Natural killer cell (primary cell): Measurements from ENCODE around the gene TYSND1. TPM values are rescaled to one million over a fixed set of nuclear protein-coding genes. Genes with fewer than 3 reads are reported as not detected.
A peak's percentile ranks its signal among the peaks of the same experiment; 100 is the strongest.

ENCODE experiments used
- ATAC-seq, 3 donors: fragments of 150-1000 bp in 2 of 3; fragments of 200-7000 bp in 1 of 3; cut with Tn5 transposase; 1 replicate in 1 of 3; 2 replicates in 2 of 3; pipeline ENCODE4 v1.10.0; 2021; ENCODE audit warnings: mild to moderate bottlenecking in 2 of 3, moderate library complexity in 2 of 3
- DNase-seq, 2 donors: peaks; one replicate each; pipeline versions ENCODE4 v3.0.0 to v3.0.0-alpha.2; 2013 to 2021; ENCODE audit warnings: mixed read lengths in 1 of 2
- H3K27ac ChIP-seq: one replicate; pipeline ENCODE4 v1.5.1; 2013; ENCODE audit warnings: mild to moderate bottlenecking, low read length
- H3K27me3 ChIP-seq: one replicate; pipeline ENCODE4 v1.6.1; 2013; ENCODE audit warnings: low read length; ENCODE audit not compliant: control insufficient read depth, insufficient read depth
- H3K36me3 ChIP-seq: one replicate; pipeline ENCODE4 v1.6.1; 2013; ENCODE audit warnings: low read length; ENCODE audit not compliant: control insufficient read depth, insufficient read depth
- H3K4me1 ChIP-seq: one replicate; pipeline ENCODE4 v1.6.1; 2013; ENCODE audit warnings: low read length; ENCODE audit not compliant: control insufficient read depth, insufficient read depth
- H3K4me3 ChIP-seq: one replicate; pipeline ENCODE4 v1.5.1; 2013; ENCODE audit warnings: low read length
- H3K9me3 ChIP-seq: one replicate; pipeline ENCODE4 v1.6.1; 2013; ENCODE audit warnings: low read length; ENCODE audit not compliant: control insufficient read depth, insufficient read depth
- H3K27ac Mint-ChIP-seq, 2 donors: one replicate each; pipeline ENCODE4 v1.8.0; 2022; ENCODE audit warnings: mild to moderate bottlenecking in 2 of 2, mixed read lengths in 2 of 2, moderate library complexity in 1 of 2
- H3K27me3 Mint-ChIP-seq, 2 donors: one replicate each; pipeline ENCODE4 v1.8.0; 2022; ENCODE audit warnings: low read depth in 2 of 2, mixed read lengths in 2 of 2
- H3K36me3 Mint-ChIP-seq: one replicate; pipeline ENCODE4 v1.8.0; 2022; ENCODE audit warnings: mixed read lengths
- H3K4me1 Mint-ChIP-seq, 2 donors: one replicate each; pipeline ENCODE4 v1.8.0; 2022; ENCODE audit warnings: mixed read lengths in 2 of 2
- H3K4me3 Mint-ChIP-seq: one replicate; pipeline ENCODE4 v1.8.0; 2022; ENCODE audit warnings: mild to moderate bottlenecking, moderate library complexity, mixed read lengths
- H3K9me3 Mint-ChIP-seq, 2 donors: one replicate each; pipeline ENCODE4 v1.8.0; 2022; ENCODE audit warnings: mixed read lengths in 2 of 2
- WGBS: methylation state at CpG from one replicate; pipeline ENCODE4 v1.1.7; 2013; ENCODE audit warnings: missing lambda C conversion rate; ENCODE audit not compliant: insufficient coverage; 5-methylcytosine and 5-hydroxymethylcytosine counted together
- intact Hi-C: fragments of 100-400 bp; cut with micrococcal nuclease; formaldehyde crosslinking; loops from one replicate; pipeline ENCODE4 v1.14.2; 2022
- total RNA-seq, 4 donors: library from RNA; stranded (reverse); fragments of 120-200 nt in 1 of 4; gene quantifications; one replicate each; pipeline versions ENCODE4 v1.2.3 to v1.2.4, GENCODE V29; 2013 to 2022
- TF ChIP-seq, protein P1 (sequence below): fragments of 200-600 bp; IDR thresholded peaks from one replicate; pipeline ENCODE4 v1.8.0; 2022; ENCODE audit warnings: antibody characterized with exemption

The TYSND1 gene
- total RNA-seq, 3 donors from 2014 or later (not counting 1 experiment from before 2014, with no cell fraction given) = 12.0 to 17.9 (median 12.4) TPM

DNA sequence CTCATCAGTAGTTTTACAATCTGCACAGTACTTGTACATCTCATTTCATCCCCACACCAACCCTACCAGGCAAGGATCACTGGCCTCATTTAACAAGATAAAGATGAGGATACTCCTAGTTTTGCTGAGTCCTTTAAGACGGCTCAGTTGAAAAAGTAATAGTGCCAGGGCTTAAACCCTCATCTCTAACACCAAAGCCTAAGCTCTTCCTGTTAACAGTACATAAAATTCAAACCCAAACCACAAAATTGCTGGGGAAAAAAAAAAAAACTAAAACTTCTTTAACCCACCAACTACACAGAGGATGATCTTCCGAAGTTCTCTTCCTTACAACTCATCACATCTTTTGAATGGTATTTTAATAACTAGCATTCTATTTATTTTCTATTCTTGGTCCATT, 22.5 kb upstream of the TYSND1 start:
- peaks cover 14% of the 10 kb centered on the region for H3K36me3 ChIP-seq
- Mint-ChIP-seq H3K27me3 (no peaks in the 10 kb centered on the region), H3K9me3 (no peaks in the 10 kb centered on the region), H3K4me3 (peak overlapping the region; percentile 99), H3K4me1 (peaks cover 52 to 53% of the 10 kb centered on the region in 2 donors), H3K36me3 (no peaks in the 10 kb centered on the region), H3K27ac (peak overlapping the region; percentile 97 to 98)
- peak; percentile 10 to 23 (median 16) for ATAC-seq
- intact Hi-C loops = loop anchor here (10.0 kb wide), 1 partner anchor 446 kb away; no protein-coding TSS in a partner anchor
- TF ChIP-seq, protein P1, sequence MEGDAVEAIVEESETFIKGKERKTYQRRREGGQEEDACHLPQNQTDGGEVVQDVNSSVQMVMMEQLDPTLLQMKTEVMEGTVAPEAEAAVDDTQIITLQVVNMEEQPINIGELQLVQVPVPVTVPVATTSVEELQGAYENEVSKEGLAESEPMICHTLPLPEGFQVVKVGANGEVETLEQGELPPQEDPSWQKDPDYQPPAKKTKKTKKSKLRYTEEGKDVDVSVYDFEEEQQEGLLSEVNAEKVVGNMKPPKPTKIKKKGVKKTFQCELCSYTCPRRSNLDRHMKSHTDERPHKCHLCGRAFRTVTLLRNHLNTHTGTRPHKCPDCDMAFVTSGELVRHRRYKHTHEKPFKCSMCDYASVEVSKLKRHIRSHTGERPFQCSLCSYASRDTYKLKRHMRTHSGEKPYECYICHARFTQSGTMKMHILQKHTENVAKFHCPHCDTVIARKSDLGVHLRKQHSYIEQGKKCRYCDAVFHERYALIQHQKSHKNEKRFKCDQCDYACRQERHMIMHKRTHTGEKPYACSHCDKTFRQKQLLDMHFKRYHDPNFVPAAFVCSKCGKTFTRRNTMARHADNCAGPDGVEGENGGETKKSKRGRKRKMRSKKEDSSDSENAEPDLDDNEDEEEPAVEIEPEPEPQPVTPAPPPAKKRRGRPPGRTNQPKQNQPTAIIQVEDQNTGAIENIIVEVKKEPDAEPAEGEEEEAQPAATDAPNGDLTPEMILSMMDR = no peak
- peak overlapping the region; percentile 86 for H3K4me3 ChIP-seq
- peaks cover 48% of the 10 kb centered on the region for H3K4me1 ChIP-seq
- peak in 1 of 2 donors; percentile 56 for DNase-seq
- H3K27ac ChIP-seq = peak overlapping the region; percentile 92
- no peaks in the 10 kb centered on the region for H3K27me3 ChIP-seq
- WGBS = 0% methylated on average over 1 of the region's 2 CpGs
- H3K9me3 ChIP-seq = no peaks in the 10 kb centered on the region

DNA sequence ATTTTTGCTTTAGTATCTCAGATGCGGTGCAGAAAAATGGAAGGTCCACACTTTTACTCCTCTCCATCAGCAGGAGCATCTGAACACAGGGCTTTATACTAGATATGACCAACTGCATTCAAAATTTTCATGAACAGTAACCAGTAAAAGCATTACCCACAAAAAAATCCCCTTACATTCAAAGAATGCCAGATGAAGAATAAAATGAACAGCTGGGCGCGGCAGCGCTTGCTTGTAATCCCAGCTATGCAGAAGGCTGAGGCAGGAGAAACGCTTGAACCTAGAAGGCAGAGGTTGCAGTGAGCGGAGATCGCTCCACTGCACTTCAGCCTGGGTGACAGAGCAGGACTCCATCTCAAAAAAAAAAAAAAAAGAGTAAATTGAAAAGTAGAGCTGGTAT, 20.7 kb upstream of the TYSND1 start:
- intact Hi-C loops = loop anchor here (10.0 kb wide), 1 partner anchor 448 kb away; no protein-coding TSS in a partner anchor
- Histone ChIP-seq H3K27ac (no peak overlapping the region), H3K27me3 (no peaks in the 10 kb centered on the region), H3K4me3 (no peak overlapping the region), H3K9me3 (no peaks in the 10 kb centered on the region), H3K4me1 (peaks cover 45% of the 10 kb centered on the region), H3K36me3 (peaks cover 15% of the 10 kb centered on the region)
- no peak for ATAC-seq
- peak overlapping the region; percentile 97 to 98 for H3K27ac Mint-ChIP-seq
- H3K4me1 Mint-ChIP-seq = peaks cover 65 to 67% of the 10 kb centered on the region in 2 donors
- TF ChIP-seq, protein P1 = no peak
- no peaks in the 10 kb centered on the region for H3K36me3 Mint-ChIP-seq
- H3K27me3 Mint-ChIP-seq = no peaks in the 10 kb centered on the region
- no peaks in the 10 kb centered on the region for H3K9me3 Mint-ChIP-seq
- H3K4me3 Mint-ChIP-seq = peak overlapping the region; percentile 65
- no peak for DNase-seq
- WGBS = 86% methylated on average over 7 of the region's 7 CpGs

DNA sequence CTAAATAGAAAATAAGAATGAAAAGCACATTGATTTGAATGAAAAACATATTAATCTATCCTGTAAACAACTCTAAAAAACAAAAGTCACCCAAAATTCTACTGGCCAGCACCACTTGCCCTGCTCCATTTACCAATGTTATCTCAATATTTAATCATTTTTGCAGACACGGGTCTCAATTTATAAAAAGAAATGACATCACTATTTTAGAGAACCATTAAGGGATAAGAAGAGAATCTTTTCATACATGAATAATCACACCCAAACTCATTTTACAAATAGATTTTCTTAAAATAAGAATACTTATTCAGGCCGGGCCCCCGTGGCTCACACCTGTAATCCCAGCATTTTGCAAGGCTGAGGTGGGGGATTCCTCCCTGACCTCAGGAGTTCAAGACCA, 19.9 kb upstream of the TYSND1 start:
- ATAC-seq (no peak), DNase-seq (no peak)
- no peaks in the 10 kb centered on the region for H3K27me3 ChIP-seq
- Mint-ChIP-seq H3K27me3 (no peaks in the 10 kb centered on the region), H3K4me1 (peaks cover 73 to 75% of the 10 kb centered on the region in 2 donors), H3K9me3 (no peaks in the 10 kb centered on the region), H3K4me3 (no peak overlapping the region), H3K27ac (peak overlapping the region in 1 of 2 donors; percentile 98), H3K36me3 (no peaks in the 10 kb centered on the region)
- no peak overlapping the region for H3K4me3 ChIP-seq
- 80% methylated on average over 3 of the region's 3 CpGs for WGBS
- H3K27ac ChIP-seq = no peak overlapping the region
- H3K9me3 ChIP-seq = no peaks in the 10 kb centered on the region
- peaks cover 50% of the 10 kb centered on the region for H3K4me1 ChIP-seq
- TF ChIP-seq, protein P1 = no peak
- peaks cover 23% of the 10 kb centered on the region for H3K36me3 ChIP-seq
- intact Hi-C loops = loop anchor here (10.0 kb wide), 1 partner anchor 448 kb away; no protein-coding TSS in a partner anchor

DNA sequence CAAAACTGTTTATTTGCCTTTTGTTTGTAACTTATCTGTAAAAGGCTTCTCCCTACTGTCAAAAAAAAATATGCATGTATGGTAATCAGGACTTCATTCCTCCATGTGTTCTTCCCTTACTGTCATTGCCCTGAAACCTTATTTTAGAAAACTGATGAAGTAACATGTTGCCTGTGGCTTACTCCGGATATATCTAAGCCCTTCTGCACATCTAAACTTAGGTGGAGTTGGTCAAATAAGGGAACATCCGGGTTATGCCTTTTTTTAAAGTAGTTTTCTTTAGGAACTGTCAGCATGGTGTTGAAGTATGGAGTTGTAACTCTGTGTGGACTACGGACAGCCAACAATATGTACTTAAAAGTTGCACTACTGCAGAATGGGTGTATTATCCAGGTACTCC, 17.7 kb upstream of the TYSND1 start:
- H3K4me1 ChIP-seq = peaks cover 39% of the 10 kb centered on the region
- ATAC-seq = no peak

More for the DNA sequence above, 17.7 kb upstream of the TYSND1 start:
- peak overlapping the region; percentile 8 for H3K27ac ChIP-seq
- H3K4me1 Mint-ChIP-seq = peaks cover 70 to 80% of the 10 kb centered on the region in 2 donors
- peak in 1 of 2 donors; percentile 32 for DNase-seq
- H3K27me3 ChIP-seq = no peaks in the 10 kb centered on the region
- peaks cover 40% of the 10 kb centered on the region for H3K36me3 ChIP-seq
- TF ChIP-seq, protein P1 = no peak
- H3K9me3 Mint-ChIP-seq = no peaks in the 10 kb centered on the region
- 34% methylated on average over 3 of the region's 3 CpGs for WGBS
- H3K36me3 Mint-ChIP-seq = no peaks in the 10 kb centered on the region
- no peaks in the 10 kb centered on the region for H3K27me3 Mint-ChIP-seq
- H3K4me3 ChIP-seq = no peak overlapping the region
- peak overlapping the region; percentile 84 for H3K4me3 Mint-ChIP-seq
- intact Hi-C loops = loop anchor here (10.0 kb wide), 1 partner anchor 451 kb away; no protein-coding TSS in a partner anchor
- peak overlapping the region; percentile 78 to 81 for H3K27ac Mint-ChIP-seq
- no peaks in the 10 kb centered on the region for H3K9me3 ChIP-seq
